ENCODE results near the gene ZIC2. TPM values are rescaled to one million over a fixed set of nuclear protein-coding genes. Genes with fewer than 3 reads are reported as not detected.

ZIC2 gene
- total RNA-seq, 1 donor from 2014 or later = 1.8 TPM

GRCh38 chr13:99938635-99939034, 42.9 kb upstream of the ZIC2 start:
- H3K36me3 Mint-ChIP-seq (ENCODE audit: low read depth, unreplicated experiment) = no peaks in the 10 kb centered on the region
- no peaks in the 10 kb centered on the region for H3K27me3 ChIP-seq (ENCODE audit: insufficient read depth, low read length)
- H3K79me2 ChIP-seq (ENCODE audit: insufficient read depth, low read length) = no peaks in the 10 kb centered on the region
- H3K4me1 Mint-ChIP-seq (ENCODE audit: low read depth, unreplicated experiment) = no peaks in the 10 kb centered on the region
- no peak overlapping the region for H3K4me3 ChIP-seq (ENCODE audit: insufficient read depth, low read depth, low read length)
- TF ChIP-seq CTCF (IDR thresholded peaks at IDR 0.05; ENCODE audit: insufficient read depth, low read depth, low read length) = no peak
- TF ChIP-seq EZH2 (IDR thresholded peaks at IDR 0.05; ENCODE audit: insufficient read depth, low read length) = no peak
- no peaks in the 10 kb centered on the region for H3K36me3 ChIP-seq (ENCODE audit: insufficient read depth, low read length)
- H2AFZ ChIP-seq (ENCODE audit: low read depth, low read length) = no peak overlapping the region
- H3K27ac ChIP-seq (ENCODE audit: low read depth, low read length) = no peak overlapping the region
- no peak for FAIRE-seq
- H3K4me3 Mint-ChIP-seq (ENCODE audit: unreplicated experiment) = no peak overlapping the region
- peaks cover 36% of the 10 kb centered on the region for H3K27me3 Mint-ChIP-seq (ENCODE audit: low read depth, unreplicated experiment)
- H3K9me3 Mint-ChIP-seq (ENCODE audit: unreplicated experiment) = no peaks in the 10 kb centered on the region
- H3K27ac Mint-ChIP-seq (ENCODE audit: unreplicated experiment) = no peak overlapping the region
- H3K9ac ChIP-seq (ENCODE audit: low read length) = no peak overlapping the region
- H3K4me2 ChIP-seq (ENCODE audit: low read length) = no peak overlapping the region
- DNase-seq (ENCODE audit: low read depth) = no peak
- H3K4me1 ChIP-seq (ENCODE audit: insufficient read depth, low read length) = no peaks in the 10 kb centered on the region
- no peaks in the 10 kb centered on the region for H4K20me1 ChIP-seq (ENCODE audit: insufficient read depth, low read length)
- no peaks in the 10 kb centered on the region for H3K9me3 ChIP-seq (ENCODE audit: insufficient read depth, low read depth, low read length)

GRCh38 chr13:99941086-99941485, 40.5 kb upstream of the ZIC2 start:
- Histone ChIP-seq H3K36me3 (ENCODE audit: insufficient read depth, low read length) (no peaks in the 10 kb centered on the region), H3K4me2 (ENCODE audit: low read length) (no peak overlapping the region), H3K4me3 (ENCODE audit: insufficient read depth, low read depth, low read length) (no peak overlapping the region), H3K4me1 (ENCODE audit: insufficient read depth, low read length) (no peaks in the 10 kb centered on the region), H2AFZ (ENCODE audit: low read depth, low read length) (no peak overlapping the region), H3K27me3 (ENCODE audit: insufficient read depth, low read length) (peaks cover 2% of the 10 kb centered on the region), H3K9me3 (ENCODE audit: insufficient read depth, low read depth, low read length) (no peaks in the 10 kb centered on the region), H3K27ac (ENCODE audit: low read depth, low read length) (no peak overlapping the region), H4K20me1 (ENCODE audit: insufficient read depth, low read length) (no peaks in the 10 kb centered on the region), H3K79me2 (ENCODE audit: insufficient read depth, low read length) (no peaks in the 10 kb centered on the region), H3K9ac (ENCODE audit: low read length) (no peak overlapping the region)
- Mint-ChIP-seq H3K27me3 (ENCODE audit: low read depth, unreplicated experiment) (peaks cover 28% of the 10 kb centered on the region), H3K36me3 (ENCODE audit: low read depth, unreplicated experiment) (no peaks in the 10 kb centered on the region), H3K27ac (ENCODE audit: unreplicated experiment) (no peak overlapping the region), H3K9me3 (ENCODE audit: unreplicated experiment) (no peaks in the 10 kb centered on the region), H3K4me3 (ENCODE audit: unreplicated experiment) (no peak overlapping the region), H3K4me1 (ENCODE audit: low read depth, unreplicated experiment) (no peaks in the 10 kb centered on the region)
- no peak for FAIRE-seq
- TF ChIP-seq CTCF (IDR thresholded peaks at IDR 0.05; ENCODE audit: insufficient read depth, low read depth, low read length) = no peak
- no peak for TF ChIP-seq EZH2 (IDR thresholded peaks at IDR 0.05; ENCODE audit: insufficient read depth, low read length)
- no peak for DNase-seq (ENCODE audit: low read depth)

GRCh38 chr13:99941911-99942310, 39.7 kb upstream of the ZIC2 start:
- Histone ChIP-seq H3K9ac (ENCODE audit: low read length) (no peak overlapping the region), H3K27ac (ENCODE audit: low read depth, low read length) (no peak overlapping the region), H4K20me1 (ENCODE audit: insufficient read depth, low read length) (no peaks in the 10 kb centered on the region), H3K4me3 (ENCODE audit: insufficient read depth, low read depth, low read length) (no peak overlapping the region), H3K4me1 (ENCODE audit: insufficient read depth, low read length) (no peaks in the 10 kb centered on the region), H3K4me2 (ENCODE audit: low read length) (no peak overlapping the region), H3K36me3 (ENCODE audit: insufficient read depth, low read length) (no peaks in the 10 kb centered on the region), H2AFZ (ENCODE audit: low read depth, low read length) (no peak overlapping the region), H3K79me2 (ENCODE audit: insufficient read depth, low read length) (no peaks in the 10 kb centered on the region), H3K9me3 (ENCODE audit: insufficient read depth, low read depth, low read length) (no peaks in the 10 kb centered on the region), H3K27me3 (ENCODE audit: insufficient read depth, low read length) (peaks cover 2% of the 10 kb centered on the region)
- H3K27ac Mint-ChIP-seq (ENCODE audit: unreplicated experiment) = no peak overlapping the region
- TF ChIP-seq CTCF (IDR thresholded peaks at IDR 0.05; ENCODE audit: insufficient read depth, low read depth, low read length) (no peak), EZH2 (IDR thresholded peaks at IDR 0.05; ENCODE audit: insufficient read depth, low read length) (no peak)
- FAIRE-seq = no peak
- no peak for DNase-seq (ENCODE audit: low read depth)
- H3K27me3 Mint-ChIP-seq (ENCODE audit: low read depth, unreplicated experiment) = peaks cover 33% of the 10 kb centered on the region
- no peaks in the 10 kb centered on the region for H3K9me3 Mint-ChIP-seq (ENCODE audit: unreplicated experiment)
- no peaks in the 10 kb centered on the region for H3K4me1 Mint-ChIP-seq (ENCODE audit: low read depth, unreplicated experiment)
- no peaks in the 10 kb centered on the region for H3K36me3 Mint-ChIP-seq (ENCODE audit: low read depth, unreplicated experiment)
- no peak overlapping the region for H3K4me3 Mint-ChIP-seq (ENCODE audit: unreplicated experiment)

All from astrocyte (in vitro differentiated cells and primary cell).